ENCODE measurements around the gene CD44. TPM values are rescaled to one million over a fixed set of nuclear protein-coding genes. Genes with fewer than 3 reads are reported as not detected.

CD44 gene
- polyA plus RNA-seq, 1 donor = 31.1 TPM

GRCh38 chr11:35122308-35122707 is 16.7 kb upstream of the CD44 start:
- Histone ChIP-seq H3K27ac (ENCODE audit: low read length) (no peak overlapping the region), H3K27me3 (ENCODE audit: control insufficient read depth, insufficient read depth, low read length) (peaks cover 3% of the 10 kb centered on the region), H3K4me1 (ENCODE audit: control insufficient read depth, insufficient read depth, low read length) (no peaks in the 10 kb centered on the region), H3K36me3 (ENCODE audit: control insufficient read depth, insufficient read depth, low read length) (no peaks in the 10 kb centered on the region), H3K9me3 (ENCODE audit: control insufficient read depth, low read depth, low read length) (no peaks in the 10 kb centered on the region), H3K4me3 (ENCODE audit: low read length) (no peak overlapping the region)
- no CpG with 5 or more reads among the region's 1 CpG for WGBS (ENCODE audit: insufficient coverage, low lambda C conversion rate)
- no peak for DNase-seq

- H3K27ac ChIP-seq (ENCODE audit: low read length) = no peak overlapping the region
- no peak for DNase-seq
- 100% methylated on average over 1 of the region's 6 CpGs for WGBS (ENCODE audit: insufficient coverage, low lambda C conversion rate)
These were observed 12.7 kb upstream of the CD44 start for GRCh38 chr11:35126000-35126878.

GRCh38 chr11:35126879-35127581 is 11.9 kb upstream of the CD44 start:
- WGBS (ENCODE audit: insufficient coverage, low lambda C conversion rate) = no CpG with 5 or more reads among the region's 6 CpGs

More at GRCh38 chr11:35126000-35126878, 12.7 kb upstream of the CD44 start:
- Histone ChIP-seq H3K4me3 (ENCODE audit: low read length) (no peak overlapping the region), H3K9me3 (ENCODE audit: control insufficient read depth, low read depth, low read length) (no peaks in the 10 kb centered on the region), H3K27me3 (ENCODE audit: control insufficient read depth, insufficient read depth, low read length) (no peaks in the 10 kb centered on the region), H3K4me1 (ENCODE audit: control insufficient read depth, insufficient read depth, low read length) (no peaks in the 10 kb centered on the region), H3K36me3 (ENCODE audit: control insufficient read depth, insufficient read depth, low read length) (no peaks in the 10 kb centered on the region)

DNA sequence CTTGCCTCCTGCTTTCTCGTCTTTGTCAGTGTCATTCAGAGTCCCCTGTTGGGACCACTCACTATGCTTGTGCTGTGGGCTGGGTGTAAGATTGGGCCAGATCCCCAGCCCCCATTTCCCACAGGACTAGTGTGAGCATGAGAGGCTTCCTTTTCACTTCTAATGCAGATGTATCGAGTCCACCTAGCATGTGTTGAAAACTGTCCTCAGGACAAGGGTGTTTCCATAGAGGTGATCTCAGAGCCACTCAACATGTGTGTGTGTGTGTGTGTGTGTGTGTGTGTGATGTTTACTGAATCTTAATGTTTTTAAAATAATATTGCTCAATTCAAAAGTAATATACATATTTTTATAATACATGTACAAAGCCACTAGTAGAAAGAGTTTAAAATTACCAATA is 11.4 kb upstream of the CD44 start:
- no peak overlapping the region for H3K4me3 ChIP-seq (ENCODE audit: low read length)
- H3K9me3 ChIP-seq (ENCODE audit: control insufficient read depth, low read depth, low read length) = no peaks in the 10 kb centered on the region
- no peak overlapping the region for H3K27ac ChIP-seq (ENCODE audit: low read length)
- no CpG with 5 or more reads among the region's 2 CpGs for WGBS (ENCODE audit: insufficient coverage, low lambda C conversion rate)
- DNase-seq = no peak
- H3K27me3 ChIP-seq (ENCODE audit: control insufficient read depth, insufficient read depth, low read length) = no peaks in the 10 kb centered on the region
- H3K36me3 ChIP-seq (ENCODE audit: control insufficient read depth, insufficient read depth, low read length) = no peaks in the 10 kb centered on the region
- no peaks in the 10 kb centered on the region for H3K4me1 ChIP-seq (ENCODE audit: control insufficient read depth, insufficient read depth, low read length)

More at GRCh38 chr11:35126879-35127581, 11.9 kb upstream of the CD44 start:
- no peaks in the 10 kb centered on the region for H3K27me3 ChIP-seq (ENCODE audit: control insufficient read depth, insufficient read depth, low read length)
- no peaks in the 10 kb centered on the region for H3K36me3 ChIP-seq (ENCODE audit: control insufficient read depth, insufficient read depth, low read length)
- H3K27ac ChIP-seq (ENCODE audit: low read length) = no peak overlapping the region
- H3K4me3 ChIP-seq (ENCODE audit: low read length) = no peak overlapping the region
- H3K9me3 ChIP-seq (ENCODE audit: control insufficient read depth, low read depth, low read length) = no peaks in the 10 kb centered on the region
- DNase-seq = no peak
- H3K4me1 ChIP-seq (ENCODE audit: control insufficient read depth, insufficient read depth, low read length) = no peaks in the 10 kb centered on the region

DNA sequence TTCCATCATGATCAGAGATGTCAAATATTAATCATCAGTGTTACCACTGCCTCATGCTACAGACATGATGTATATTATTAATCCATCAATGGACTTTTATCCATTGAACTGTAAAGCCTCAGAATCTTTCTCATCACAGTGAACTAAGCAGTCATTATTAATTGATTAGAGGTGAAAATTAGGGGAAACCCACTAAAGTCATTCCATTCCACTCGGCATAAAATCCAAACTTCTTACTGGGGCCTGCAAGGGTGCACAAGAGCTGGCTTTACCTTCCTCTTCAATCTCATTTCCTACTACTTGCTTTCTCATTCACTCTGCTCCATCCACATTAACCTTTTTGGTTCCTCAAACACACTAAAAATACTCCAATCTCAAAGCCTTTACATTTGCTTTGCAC is 7.9 kb upstream of the CD44 start:
- WGBS (ENCODE audit: insufficient coverage, low lambda C conversion rate) = no CpG with 5 or more reads among the region's 1 CpG
- no peak overlapping the region for H3K4me3 ChIP-seq (ENCODE audit: low read length)
- H3K27me3 ChIP-seq (ENCODE audit: control insufficient read depth, insufficient read depth, low read length) = peaks cover 9% of the 10 kb centered on the region
- no peak for DNase-seq
- no peaks in the 10 kb centered on the region for H3K36me3 ChIP-seq (ENCODE audit: control insufficient read depth, insufficient read depth, low read length)
- H3K4me1 ChIP-seq (ENCODE audit: control insufficient read depth, insufficient read depth, low read length) = no peaks in the 10 kb centered on the region
- H3K27ac ChIP-seq (ENCODE audit: low read length) = no peak overlapping the region
- no peaks in the 10 kb centered on the region for H3K9me3 ChIP-seq (ENCODE audit: control insufficient read depth, low read depth, low read length)

- WGBS (ENCODE audit: insufficient coverage, low lambda C conversion rate) = 67% methylated on average over 1 of the region's 4 CpGs
These were observed 7.1 kb upstream of the CD44 start for GRCh38 chr11:35131886-35132285.

GRCh38 chr11:35133656-35134055 is 5.3 kb upstream of the CD44 start:
- Histone ChIP-seq H3K27me3 (ENCODE audit: control insufficient read depth, insufficient read depth, low read length) (peaks cover 23% of the 10 kb centered on the region), H3K36me3 (ENCODE audit: control insufficient read depth, insufficient read depth, low read length) (no peaks in the 10 kb centered on the region), H3K27ac (ENCODE audit: low read length) (no peak overlapping the region), H3K4me3 (ENCODE audit: low read length) (no peak overlapping the region), H3K9me3 (ENCODE audit: control insufficient read depth, low read depth, low read length) (no peaks in the 10 kb centered on the region), H3K4me1 (ENCODE audit: control insufficient read depth, insufficient read depth, low read length) (peaks cover 3% of the 10 kb centered on the region)
- DNase-seq = no peak
- WGBS (ENCODE audit: insufficient coverage, low lambda C conversion rate) = no CpG with 5 or more reads among the region's 1 CpG

More at GRCh38 chr11:35131886-35132285, 7.1 kb upstream of the CD44 start:
- no peaks in the 10 kb centered on the region for H3K9me3 ChIP-seq (ENCODE audit: control insufficient read depth, low read depth, low read length)
- no peaks in the 10 kb centered on the region for H3K36me3 ChIP-seq (ENCODE audit: control insufficient read depth, insufficient read depth, low read length)
- DNase-seq = no peak
- no peak overlapping the region for H3K4me3 ChIP-seq (ENCODE audit: low read length)
- no peak overlapping the region for H3K27ac ChIP-seq (ENCODE audit: low read length)
- H3K4me1 ChIP-seq (ENCODE audit: control insufficient read depth, insufficient read depth, low read length) = no peaks in the 10 kb centered on the region
- H3K27me3 ChIP-seq (ENCODE audit: control insufficient read depth, insufficient read depth, low read length) = peaks cover 12% of the 10 kb centered on the region

- H3K4me1 ChIP-seq (ENCODE audit: control insufficient read depth, insufficient read depth, low read length) = peaks cover 4% of the 10 kb centered on the region
- DNase-seq = no peak
- H3K27me3 ChIP-seq (ENCODE audit: control insufficient read depth, insufficient read depth, low read length) = peaks cover 32% of the 10 kb centered on the region
- H3K9me3 ChIP-seq (ENCODE audit: control insufficient read depth, low read depth, low read length) = no peaks in the 10 kb centered on the region
- 100% methylated on average over 2 of the region's 4 CpGs for WGBS (ENCODE audit: insufficient coverage, low lambda C conversion rate)
- no peaks in the 10 kb centered on the region for H3K36me3 ChIP-seq (ENCODE audit: control insufficient read depth, insufficient read depth, low read length)
- no peak overlapping the region for H3K4me3 ChIP-seq (ENCODE audit: low read length)
- H3K27ac ChIP-seq (ENCODE audit: low read length) = no peak overlapping the region
These were observed 4.4 kb upstream of the CD44 start for GRCh38 chr11:35134403-35135148.

GRCh38 chr11:35135222-35135621 is 3.7 kb upstream of the CD44 start:
- no peaks in the 10 kb centered on the region for H3K36me3 ChIP-seq (ENCODE audit: control insufficient read depth, insufficient read depth, low read length)
- H3K27ac ChIP-seq (ENCODE audit: low read length) = no peak overlapping the region
- 57% methylated on average over 1 of the region's 3 CpGs for WGBS (ENCODE audit: insufficient coverage, low lambda C conversion rate)
- H3K9me3 ChIP-seq (ENCODE audit: control insufficient read depth, low read depth, low read length) = no peaks in the 10 kb centered on the region
- H3K4me1 ChIP-seq (ENCODE audit: control insufficient read depth, insufficient read depth, low read length) = peaks cover 4% of the 10 kb centered on the region
- DNase-seq = no peak
- H3K4me3 ChIP-seq (ENCODE audit: low read length) = no peak overlapping the region
- H3K27me3 ChIP-seq (ENCODE audit: control insufficient read depth, insufficient read depth, low read length) = peaks cover 39% of the 10 kb centered on the region

GRCh38 chr11:35136311-35136710 is 2.7 kb upstream of the CD44 start:
- WGBS (ENCODE audit: insufficient coverage, low lambda C conversion rate) = 100% methylated on average over 1 of the region's 5 CpGs

More at GRCh38 chr11:35136311-35136710, 2.7 kb upstream of the CD44 start:
- no peak overlapping the region for H3K27ac ChIP-seq (ENCODE audit: low read length)
- no peak overlapping the region for H3K4me3 ChIP-seq (ENCODE audit: low read length)
- DNase-seq = no peak
- no peaks in the 10 kb centered on the region for H3K9me3 ChIP-seq (ENCODE audit: control insufficient read depth, low read depth, low read length)
- H3K27me3 ChIP-seq (ENCODE audit: control insufficient read depth, insufficient read depth, low read length) = peaks cover 42% of the 10 kb centered on the region
- H3K36me3 ChIP-seq (ENCODE audit: control insufficient read depth, insufficient read depth, low read length) = no peaks in the 10 kb centered on the region
- H3K4me1 ChIP-seq (ENCODE audit: control insufficient read depth, insufficient read depth, low read length) = peaks cover 4% of the 10 kb centered on the region
